Kidney (tissue), 14 donors: Measurements from ENCODE around the gene PADI2. TPM values are rescaled to one million over a fixed set of nuclear protein-coding genes. Genes with fewer than 3 reads are reported as not detected.

Experiments used
- DNase-seq, 5 donors: peaks; one replicate each; pipeline ENCODE4 v3.0.0-alpha.2; 2013 to 2020
- FAIRE-seq: peaks from 2 replicates; lab custom pipeline; 2012; peaks lifted over from hg19 to GRCh38; lab: Jason Lieb, UNC
- H3K27ac ChIP-seq, 2 donors: one replicate each; pipeline ENCODE4 v1.7.0; 2013; ENCODE audit warnings: low read depth in 2 of 2, low read length in 2 of 2, inconsistent platforms in 1 of 2
- H3K27me3 ChIP-seq: one replicate; pipeline ENCODE4 v1.7.1; 2013; ENCODE audit warnings: low read length, inconsistent platforms; ENCODE audit not compliant: control insufficient read depth, insufficient read depth
- H3K36me3 ChIP-seq, 3 donors: one replicate each; pipeline versions ENCODE4 v1.7.0 to v1.7.1; 2013; ENCODE audit warnings: low read length in 3 of 3, control low read depth in 1 of 3, inconsistent platforms in 1 of 3; ENCODE audit not compliant: insufficient read depth in 3 of 3, control insufficient read depth in 2 of 3
- H3K4me1 ChIP-seq, 3 donors: one replicate each; pipeline versions ENCODE4 v1.7.0 to v1.7.1; 2013; ENCODE audit warnings: low read length in 3 of 3, inconsistent platforms in 1 of 3, low read depth in 1 of 3; ENCODE audit not compliant: control insufficient read depth in 2 of 3, insufficient read depth in 2 of 3
- H3K4me3 ChIP-seq, 3 donors: one replicate each; pipeline versions ENCODE4 v1.7.0 to v1.8.1; 2013; ENCODE audit warnings: low read length in 3 of 3, control low read depth in 1 of 3, inconsistent platforms in 1 of 3
- H3K9ac ChIP-seq, 3 donors: one replicate each; pipeline versions ENCODE4 v1.7.0 to v1.7.1; 2013; ENCODE audit warnings: low read length in 3 of 3, control low read depth in 1 of 3, inconsistent platforms in 1 of 3
- H3K9me3 ChIP-seq, 3 donors: one replicate each; pipeline versions ENCODE4 v1.7.0 to v1.7.1; 2013; ENCODE audit warnings: low read length in 3 of 3, control low read depth in 1 of 3, inconsistent platforms in 1 of 3; ENCODE audit not compliant: control insufficient read depth in 2 of 3, insufficient read depth in 1 of 3
- intact Hi-C: fragments of 100-400 bp; cut with DNase I; formaldehyde crosslinking; loops from one replicate; pipeline ENCODE4 v1.11.1; 2022
- polyA plus RNA-seq: library from polyadenylated mRNA; stranded (reverse); fragments of 350-450 nt; fragmentation: Illumina TruSeq; extraction: RNeasy Lipid Tissue Mini Kit (QIAGEN cat#74804); gene quantifications from one replicate; pipeline ENCODE4 v1.2.3, GENCODE V29; 2014; ENCODE audit warnings: low read depth, low replicate concordance; ENCODE audit not compliant: insufficient read depth
- total RNA-seq: library from RNA; stranded (reverse); fragmentation: NEBNext Ultra II Directional; extraction: Animal tissue kit (Norgen Biotek cat#: 25700); gene quantifications from one replicate; pipeline ENCODE4 v1.2.1, GENCODE V29; 2021
- TF ChIP-seq, protein P1 (sequence below): IDR thresholded peaks from 3 replicates; pipeline ENCODE4 v1.5.1; 2012; ENCODE audit warnings: mild to moderate bottlenecking, moderate library complexity, borderline replicate concordance; ENCODE audit not compliant: insufficient read depth; ENCODE audit errors: extremely low read depth
- donor health status: control.
- donor health status: control.
- donor health status: control.
- donor health status: control.
- donor health status: control.
- donor health status: DM: yes; HTN: yes; CAD: no.
- donor health status: Normal renal cell carcinoma (clear cell type).

PADI2 gene
- total and polyA plus RNA-seq, 2 donors from 2014 or later: 6.0 to 11.7 TPM

GRCh38 chr1:17130138-17130635 is 10.9 kb upstream of the PADI2 start:
- DNase-seq: no peak
- Histone ChIP-seq H3K4me3 (no peak overlapping the region), H3K27ac (no peak overlapping the region), H3K36me3 (no peaks in the 10 kb centered on the region), H3K9ac (no peak overlapping the region), H3K27me3 (no peaks in the 10 kb centered on the region), H3K9me3 (no peaks in the 10 kb centered on the region), H3K4me1 (peaks cover 0 to 2% (median 0%) of the 10 kb centered on the region in 3 donors)
- no peak for FAIRE-seq
- intact Hi-C loops: no loop called here
- TF ChIP-seq, protein P1, sequence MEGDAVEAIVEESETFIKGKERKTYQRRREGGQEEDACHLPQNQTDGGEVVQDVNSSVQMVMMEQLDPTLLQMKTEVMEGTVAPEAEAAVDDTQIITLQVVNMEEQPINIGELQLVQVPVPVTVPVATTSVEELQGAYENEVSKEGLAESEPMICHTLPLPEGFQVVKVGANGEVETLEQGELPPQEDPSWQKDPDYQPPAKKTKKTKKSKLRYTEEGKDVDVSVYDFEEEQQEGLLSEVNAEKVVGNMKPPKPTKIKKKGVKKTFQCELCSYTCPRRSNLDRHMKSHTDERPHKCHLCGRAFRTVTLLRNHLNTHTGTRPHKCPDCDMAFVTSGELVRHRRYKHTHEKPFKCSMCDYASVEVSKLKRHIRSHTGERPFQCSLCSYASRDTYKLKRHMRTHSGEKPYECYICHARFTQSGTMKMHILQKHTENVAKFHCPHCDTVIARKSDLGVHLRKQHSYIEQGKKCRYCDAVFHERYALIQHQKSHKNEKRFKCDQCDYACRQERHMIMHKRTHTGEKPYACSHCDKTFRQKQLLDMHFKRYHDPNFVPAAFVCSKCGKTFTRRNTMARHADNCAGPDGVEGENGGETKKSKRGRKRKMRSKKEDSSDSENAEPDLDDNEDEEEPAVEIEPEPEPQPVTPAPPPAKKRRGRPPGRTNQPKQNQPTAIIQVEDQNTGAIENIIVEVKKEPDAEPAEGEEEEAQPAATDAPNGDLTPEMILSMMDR: no peak

DNA sequence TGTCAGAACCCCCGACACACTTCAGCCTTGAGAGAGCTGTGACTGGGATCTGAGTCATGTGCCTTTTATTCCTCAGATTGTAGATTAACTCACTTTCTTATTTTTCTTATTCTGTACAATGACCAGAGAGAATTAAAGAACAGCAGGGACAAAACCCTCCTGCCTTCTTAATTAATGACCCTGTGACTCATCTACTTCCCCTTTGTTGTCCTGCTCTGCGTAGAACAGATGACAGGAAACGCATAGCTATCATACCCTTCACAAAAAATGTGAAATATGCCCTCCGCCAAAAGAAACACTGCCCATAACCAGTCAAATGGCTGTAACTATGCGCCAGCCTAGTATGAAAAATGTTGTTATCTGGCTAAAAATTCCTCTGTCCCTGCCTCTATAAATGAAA is 9.1 kb upstream of the PADI2 start:
- peak; percentile 78 for FAIRE-seq
- no peak overlapping the region for H3K9ac ChIP-seq
- peaks cover 0 to 2% (median 0%) of the 10 kb centered on the region in 3 donors for H3K4me1 ChIP-seq
- H3K27me3 ChIP-seq: no peaks in the 10 kb centered on the region
- H3K27ac ChIP-seq: no peak overlapping the region
- TF ChIP-seq, protein P1: no peak
- H3K4me3 ChIP-seq: no peak overlapping the region
- peak in 2 of 5 donors; percentile 40 to 61 for DNase-seq
- H3K9me3 ChIP-seq: no peaks in the 10 kb centered on the region
- intact Hi-C loops: no loop called here
- no peaks in the 10 kb centered on the region for H3K36me3 ChIP-seq

- DNase-seq (peak; percentile 88 to 94 (median 92)), FAIRE-seq (no peak)
- Histone ChIP-seq H3K9me3 (no peaks in the 10 kb centered on the region), H3K27me3 (no peaks in the 10 kb centered on the region), H3K9ac (no peak overlapping the region), H3K4me1 (peaks cover 0 to 2% (median 0%) of the 10 kb centered on the region in 3 donors), H3K4me3 (no peak overlapping the region), H3K36me3 (no peaks in the 10 kb centered on the region), H3K27ac (no peak overlapping the region)
- TF ChIP-seq, protein P1: peak; percentile 92
- intact Hi-C loops: no loop called here
These were observed 6.5 kb upstream of the PADI2 start for GRCh38 chr1:17125756-17126237.
